Osteoblast (primary cell): ENCODE data around the gene DENND4A. TPM values are rescaled to one million over a fixed set of nuclear protein-coding genes. Genes with fewer than 3 reads are reported as not detected.
A peak's percentile ranks its signal among the peaks of the same experiment; 100 is the strongest.

ENCODE experiments used
- DNase-seq: peaks from one replicate; pipeline ENCODE4 v3.0.0; 2011; ENCODE audit warnings: low spot score, mixed read lengths; ENCODE audit not compliant: insufficient read length; ENCODE audit errors: missing footprints
- H2AFZ ChIP-seq: 2 replicates; pipeline ENCODE4 v1.6.0; 2011; ENCODE audit warnings: mild to moderate bottlenecking, low read length
- H3K27ac ChIP-seq: 2 replicates; pipeline ENCODE4 v1.5.1; 2011; ENCODE audit warnings: mild to moderate bottlenecking, low read depth, low read length, moderate library complexity
- H3K27me3 ChIP-seq: 2 replicates; pipeline ENCODE4 v1.6.0; 2012; ENCODE audit warnings: mild to moderate bottlenecking, control low read depth, inconsistent platforms, low read length, moderate library complexity; ENCODE audit not compliant: insufficient read depth
- H3K36me3 ChIP-seq: 2 replicates; pipeline ENCODE4 v1.5.1; 2011; ENCODE audit warnings: mild to moderate bottlenecking, low read length, control low read depth, moderate library complexity; ENCODE audit not compliant: insufficient read depth
- H3K4me1 ChIP-seq: 2 replicates; pipeline ENCODE4 v1.5.1; 2011; ENCODE audit warnings: mild to moderate bottlenecking, low read length, control low read depth, moderate library complexity; ENCODE audit not compliant: insufficient read depth
- H3K4me2 ChIP-seq: 2 replicates; pipeline ENCODE4 v1.6.0; 2011; ENCODE audit warnings: mild to moderate bottlenecking, low read length; ENCODE audit not compliant: insufficient read depth
- H3K4me3 ChIP-seq: fragments of 200-600 bp; sonication (generic); 3 replicates; pipeline ENCODE4 v1.5.1; 2012; ENCODE audit warnings: mild to moderate bottlenecking, low read length, inconsistent platforms; ENCODE audit not compliant: insufficient read depth
- H3K79me2 ChIP-seq: 2 replicates; pipeline ENCODE4 v1.6.0; 2012; ENCODE audit warnings: mild to moderate bottlenecking, low read length, control low read depth, inconsistent platforms; ENCODE audit not compliant: insufficient read depth
- H3K9me3 ChIP-seq: 2 replicates; pipeline ENCODE4 v1.5.1; 2011; ENCODE audit warnings: low read depth, low read length, control low read depth
- H4K20me1 ChIP-seq: 2 replicates; pipeline ENCODE4 v1.6.0; 2012; ENCODE audit warnings: mild to moderate bottlenecking, low read length, control low read depth; ENCODE audit not compliant: insufficient read depth
- CTCF ChIP-seq: IDR thresholded peaks from 2 replicates; pipeline ENCODE4 v1.5.1; 2011; ENCODE audit warnings: mild to moderate bottlenecking, low read depth, low read length, moderate library complexity; ENCODE audit errors: extremely low read depth
- small RNA-seq: library from RNA; depleted of rRNA; stranded (forward); fragments of <200 nt; gene quantifications from one replicate; pipeline ENCODE3, GENCODE V24; 2012
- total RNA-seq: library from RNA; depleted of rRNA; stranded (reverse); fragments of >200 nt; gene quantifications from 2 replicates; pipeline ENCODE4 v1.2.3, GENCODE V29; 2012

Gene DENND4A
- total RNA-seq, 1 donor, result 30.4 TPM

- H3K4me3 ChIP-seq, result no peak overlapping the region
- no peaks in the 10 kb centered on the region for H4K20me1 ChIP-seq
- H3K36me3 ChIP-seq, result no peaks in the 10 kb centered on the region
- H3K27me3 ChIP-seq, result no peaks in the 10 kb centered on the region
- H3K4me2 ChIP-seq, result peak overlapping the region; percentile 27
- H3K9me3 ChIP-seq, result no peaks in the 10 kb centered on the region
- TF ChIP-seq CTCF, result no peak
- H2AFZ ChIP-seq, result no peak overlapping the region
- H3K27ac ChIP-seq, result peak overlapping the region; percentile 19
- H3K79me2 ChIP-seq, result peaks cover 36% of the 10 kb centered on the region
- no peak for DNase-seq
- H3K4me1 ChIP-seq, result peaks cover 24% of the 10 kb centered on the region
Measured at GRCh38 chr15:65612616-65612946, 179.5 kb downstream of the DENND4A start.

DNA sequence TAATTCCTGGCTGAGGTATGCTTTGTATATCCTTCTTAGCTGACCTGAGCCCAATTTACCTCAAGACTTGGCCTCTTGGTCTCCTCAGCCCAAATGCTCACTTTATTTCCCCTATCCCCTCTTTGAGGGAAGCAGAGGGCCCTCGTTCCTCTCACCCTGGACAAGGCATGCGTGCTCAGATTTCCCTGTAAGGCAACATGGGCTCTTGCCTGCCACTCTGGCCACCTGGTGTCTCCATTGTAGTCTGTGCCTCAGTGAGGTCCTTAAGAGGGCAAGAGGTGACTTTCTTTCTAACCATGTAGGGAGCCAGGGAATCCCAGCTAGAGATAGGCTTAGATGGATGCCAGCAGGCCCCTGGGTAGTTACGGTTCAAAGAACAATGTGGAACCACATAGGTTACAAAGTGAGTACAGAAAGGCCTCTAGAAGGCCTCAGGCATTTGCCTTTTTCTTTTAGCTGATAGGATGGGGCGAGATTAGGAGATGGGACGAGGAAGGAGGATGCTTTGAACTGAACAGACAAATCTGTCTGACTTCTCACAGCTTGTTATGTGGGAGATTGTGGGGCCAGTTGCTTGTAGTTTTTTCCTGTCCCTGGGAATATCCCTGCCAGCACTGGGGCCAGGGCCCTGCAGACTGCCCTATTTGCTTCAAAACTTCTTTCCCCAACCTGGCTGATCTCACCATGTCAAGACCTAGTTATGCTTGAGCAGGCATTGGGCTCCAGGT, 180.0 kb downstream of the DENND4A start:
- Histone ChIP-seq H3K4me3 (peak overlapping the region; percentile 92), H3K4me1 (peaks cover 24% of the 10 kb centered on the region), H3K27ac (peak overlapping the region; percentile 96), H3K79me2 (peaks cover 41% of the 10 kb centered on the region), H3K27me3 (no peaks in the 10 kb centered on the region), H3K4me2 (peak overlapping the region; percentile 96), H4K20me1 (no peaks in the 10 kb centered on the region), H2AFZ (peak overlapping the region; percentile 99), H3K9me3 (no peaks in the 10 kb centered on the region), H3K36me3 (peaks cover 3% of the 10 kb centered on the region)
- TF ChIP-seq CTCF, result no peak
- DNase-seq, result peak; percentile 42

DNA sequence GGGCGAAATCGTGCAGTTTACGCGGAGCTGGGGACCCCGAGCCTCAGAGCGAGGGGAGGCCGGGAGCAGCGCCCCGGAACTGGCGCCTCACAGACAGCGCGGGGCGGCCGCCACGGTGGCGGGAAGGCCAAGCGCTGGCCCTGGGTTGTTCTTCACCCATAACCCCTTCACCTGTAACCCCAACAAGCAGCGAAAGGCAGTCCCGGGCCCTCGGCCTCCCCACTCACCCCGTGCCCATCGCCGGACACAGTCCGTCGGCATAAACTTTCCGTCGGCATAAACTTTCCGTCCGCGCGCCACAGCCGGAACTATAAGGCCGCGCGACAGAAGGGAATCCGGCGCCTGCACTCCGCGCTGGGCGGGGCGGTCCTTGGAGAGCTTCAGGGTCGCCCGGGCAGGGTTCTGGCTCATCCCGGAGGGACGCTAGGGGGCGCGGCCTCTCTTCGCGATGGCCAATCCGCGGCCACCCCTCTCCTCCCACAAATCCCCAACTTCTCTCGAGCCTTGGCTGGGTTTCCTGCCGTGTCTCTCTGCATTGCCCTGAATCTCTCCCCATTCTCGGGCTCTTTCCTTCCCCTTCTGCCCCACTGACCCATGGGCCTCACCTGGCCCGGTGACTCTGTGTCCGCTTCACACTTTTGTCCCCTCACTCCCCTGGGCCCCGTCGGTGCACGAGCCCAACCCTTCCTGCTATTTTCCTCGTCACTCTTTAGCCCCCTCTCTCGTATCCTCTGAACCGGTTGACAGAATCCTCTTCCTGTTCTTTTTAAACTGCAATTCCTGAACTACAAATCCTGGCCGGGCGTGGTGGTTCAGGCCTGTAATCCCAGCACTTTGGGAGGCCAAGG, 181.0 kb downstream of the DENND4A start, which contains the start of gene INTS14:
Gene INTS14 (minus strand): TSS at position 261 of the 848 bp plus-strand sequence. CDS start 3,751 bp downstream, outside the sequence.
- TF ChIP-seq CTCF, result peak; percentile 45
- Histone ChIP-seq H3K4me3 (peak within 1 kb of the TSS; percentile 92), H3K4me1 (peaks cover 24% of the 10 kb centered on the region), H4K20me1 (no peaks in the 10 kb centered on the region), H3K4me2 (peak within 1 kb of the TSS; percentile 96), H3K27me3 (no peaks in the 10 kb centered on the region), H2AFZ (peak within 1 kb of the TSS; percentile 99), H3K79me2 (peaks cover 49% of the 10 kb centered on the region), H3K27ac (peak within 1 kb of the TSS; percentile 96), H3K36me3 (peaks cover 7% of the 10 kb centered on the region), H3K9me3 (no peaks in the 10 kb centered on the region)
- DNase-seq, result peak; percentile 96

Small RNA genes lying within 50 kb of the gene (small RNA-seq; reads per million reads assigned to genes)
- gene MIR4511 (not detected), gene SNORD13E (not detected)

Other genes with a start within 250 kb of the DENND4A start
- 31.5 and 35.4 TPM in 2 replicates for gene INTS14, start 181.2 kb downstream of the DENND4A start, total RNA-seq
- 10.1 and 11.8 TPM in 2 replicates for gene SLC24A1, start 170.4 kb downstream of the DENND4A start, total RNA-seq
- 55.7 and 68.0 TPM in 2 replicates for gene RAB11A, start 77.2 kb upstream of the DENND4A start, total RNA-seq